GM12878 (cell line): ENCODE results near the gene GTF2F2. TPM values are rescaled to one million over a fixed set of nuclear protein-coding genes. Genes with fewer than 3 reads are reported as not detected.

Source experiments
- ATAC-seq: fragments of 200-7000 bp; cut with Tn5 transposase; 3 replicates; pipeline ENCODE4 v1.9.1; 2020; ENCODE audit warnings: mild to moderate bottlenecking, moderate library complexity
- BruUV-seq: library from RNA; stranded (reverse); fragments of 400-500 nt; replicated peaks from 2 replicates; lab custom pipeline; 2021; lab: Mats Ljungman, UMichigan
- CTCF ChIA-PET: fragments of 300-600 bp; sonication (Branson Sonifier 250); formaldehyde crosslinking; extraction: SDS; loops from one replicate; lab custom pipeline; 2021; ENCODE audit warnings: inconsistent platforms; lab: Yijun Ruan, JAX
- POLR2A ChIA-PET: fragments of 350-600 bp; formaldehyde crosslinking; extraction: SDS; loops from one replicate; lab custom pipeline; 2021; ENCODE audit warnings: inconsistent platforms; lab: Charles Lee
- RAD21 ChIA-PET: fragments of 300-600 bp; sonication (Branson Sonifier 250); formaldehyde crosslinking; loops from one replicate; lab custom pipeline; 2023; ENCODE audit warnings: antibody characterized with exemption; ENCODE audit not compliant: unreplicated experiment; lab: Charles Lee
- SMC1A ChIA-PET: fragments of 300-600 bp; sonication (Branson Sonifier 250); formaldehyde crosslinking; loops from one replicate; lab custom pipeline; 2023; ENCODE audit not compliant: unreplicated experiment, uncharacterized antibody; lab: Charles Lee
- DNase-seq: peaks from one replicate; pipeline ENCODE4 v3.0.0-alpha.2; 2011; ENCODE audit warnings: low read depth, low spot score
- FAIRE-seq: peaks from 3 replicates; lab custom pipeline; 2011; peaks lifted over from hg19 to GRCh38; lab: Jason Lieb, UNC
- H2AFZ ChIP-seq: 2 replicates; pipeline ENCODE4 v1.6.0; 2011; ENCODE audit warnings: low read depth, low read length, control low read depth; ENCODE audit not compliant: control insufficient read depth
- H3K27ac ChIP-seq: 2 replicates; pipeline ENCODE4 v1.5.1; 2011; ENCODE audit warnings: control low read depth; ENCODE audit not compliant: control insufficient read depth, insufficient read depth
- H3K27me3 ChIP-seq, 2 experiments: replicated peaks in 1 of 2; 2 replicates each; pipeline versions ENCODE4 v1.6.0 to v1.6.1; 2011; ENCODE audit warnings: low read length in 1 of 2; ENCODE audit not compliant: control insufficient read depth in 2 of 2, insufficient read depth in 2 of 2
- H3K36me3 ChIP-seq, 2 experiments: 2 replicates each; pipeline ENCODE4 v1.5.1; 2011; ENCODE audit warnings: low read length in 1 of 2; ENCODE audit not compliant: control insufficient read depth in 2 of 2, insufficient read depth in 2 of 2
- H3K4me1 ChIP-seq: 2 replicates; pipeline ENCODE4 v1.6.1; 2011; ENCODE audit warnings: mild to moderate bottlenecking, low read length, moderate library complexity, mixed read lengths; ENCODE audit not compliant: control insufficient read depth, insufficient read depth
- H3K4me2 ChIP-seq: 2 replicates; pipeline ENCODE4 v1.6.0; 2011; ENCODE audit warnings: control low read depth; ENCODE audit not compliant: control insufficient read depth, insufficient read depth
- H3K4me3 ChIP-seq: fragments of 200-600 bp; sonication (generic); 2 replicates; pipeline ENCODE4 v1.5.1; 2016
- H3K79me2 ChIP-seq: 2 replicates; pipeline ENCODE4 v1.6.0; 2011; ENCODE audit warnings: low read length; ENCODE audit not compliant: control insufficient read depth, insufficient read depth
- H3K9ac ChIP-seq: 2 replicates; pipeline ENCODE4 v1.8.0; 2011; ENCODE audit warnings: low read length, control low read depth, mixed read lengths; ENCODE audit not compliant: control insufficient read depth, insufficient read depth
- H3K9me3 ChIP-seq: replicated peaks from 3 replicates; pipeline ENCODE4 v1.5.1; 2011; ENCODE audit warnings: mild to moderate bottlenecking, low read length; ENCODE audit not compliant: control insufficient read depth, insufficient read depth
- H4K20me1 ChIP-seq: 2 replicates; pipeline ENCODE4 v1.6.0; 2011; ENCODE audit not compliant: control insufficient read depth, insufficient read depth
- ATF3 ChIP-seq: IDR thresholded peaks from 2 replicates; pipeline ENCODE4 v1.6.1; 2011; ENCODE audit warnings: low read depth, mild to moderate bottlenecking, low read length, moderate library complexity, borderline replicate concordance; ENCODE audit errors: extremely low read depth
- CEBPB ChIP-seq, 2 experiments: fragments of 150-350 bp in 1 of 2; IDR thresholded peaks; 2 replicates each; pipeline ENCODE4 v1.6.1; 2012 to 2014; ENCODE audit warnings: low read depth in 2 of 2, low read length in 2 of 2, borderline replicate concordance in 1 of 2, inconsistent platforms in 1 of 2
- E2F8 ChIP-seq: fragments of 450-650 bp; IDR thresholded peaks from 2 replicates; pipeline ENCODE4 v1.6.1; 2018; ENCODE audit warnings: mild to moderate bottlenecking, low read depth, moderate library complexity; ENCODE audit not compliant: partially characterized antibody
- FOS ChIP-seq: IDR thresholded peaks from 3 replicates; pipeline ENCODE4 v1.6.1; 2011; ENCODE audit warnings: borderline replicate concordance; ENCODE audit not compliant: insufficient read length; ENCODE audit errors: extremely low read depth
- IKZF1 ChIP-seq: fragments of 450-650 bp; conservative IDR thresholded peaks from 2 replicates; pipeline ENCODE4 v1.6.1; 2017; ENCODE audit warnings: antibody characterized with exemption, mild to moderate bottlenecking
- MEF2A ChIP-seq: IDR thresholded peaks from 2 replicates; pipeline ENCODE4 v1.6.1; 2011; ENCODE audit warnings: low read depth, mild to moderate bottlenecking, low read length, moderate library complexity; ENCODE audit not compliant: insufficient read depth
- MEF2B ChIP-seq: fragments of 450-650 bp; IDR thresholded peaks from 2 replicates; pipeline ENCODE4 v1.6.1; 2018; ENCODE audit warnings: mild to moderate bottlenecking, moderate library complexity; ENCODE audit not compliant: partially characterized antibody, poor library complexity, severe bottlenecking
- MYC ChIP-seq: IDR thresholded peaks from 2 replicates; pipeline ENCODE4 v1.6.1; 2011; ENCODE audit warnings: mild to moderate bottlenecking, low read length, moderate library complexity, inconsistent platforms; ENCODE audit not compliant: insufficient read depth, insufficient replicate concordance, insufficient read length, severe bottlenecking
- PKNOX1 ChIP-seq: fragments of 450-650 bp; IDR thresholded peaks from 2 replicates; pipeline ENCODE4 v1.6.1; 2016; ENCODE audit warnings: mild to moderate bottlenecking
- SMAD5 ChIP-seq: IDR thresholded peaks from 2 replicates; pipeline ENCODE4 v1.6.1; 2016; ENCODE audit warnings: antibody characterized with exemption, low read depth
- SMARCA5 ChIP-seq: fragments of 450-650 bp; IDR thresholded peaks from 2 replicates; pipeline ENCODE4 v1.6.1; 2017; ENCODE audit warnings: mild to moderate bottlenecking
- YBX1 ChIP-seq: fragments of 450-650 bp; IDR thresholded peaks from 2 replicates; pipeline ENCODE4 v1.6.1; 2016; ENCODE audit warnings: antibody characterized with exemption
- ZBTB40 ChIP-seq: fragments of 450-650 bp; IDR thresholded peaks from 2 replicates; pipeline ENCODE4 v1.6.1; 2016; ENCODE audit warnings: mild to moderate bottlenecking, moderate library complexity, borderline replicate concordance
- ZNF24 ChIP-seq: fragments of 450-650 bp; IDR thresholded peaks from 2 replicates; pipeline ENCODE4 v1.6.1; 2017; ENCODE audit warnings: antibody characterized with exemption, mild to moderate bottlenecking
- WGBS: methylation state at CpG from one replicate; pipeline ENCODE4 v1.1.6; 2016; ENCODE audit warnings: low lambda C conversion rate; ENCODE audit not compliant: insufficient replicate concordance, insufficient coverage; ENCODE audit errors: missing lambda C conversion rate; 5-methylcytosine and 5-hydroxymethylcytosine counted together
- in situ Hi-C: fragments of 300-500 bp; cut with MboI; formaldehyde crosslinking; loops from 9 replicates; pipeline ENCODE4 v1.14.3; 2018; ENCODE audit warnings: mixed read lengths
- intact Hi-C: fragments of 100-400 bp; cut with micrococcal nuclease; formaldehyde crosslinking; loops from one replicate; pipeline ENCODE4 v1.14.2; 2022; ENCODE audit not compliant: unreplicated experiment
- polyA plus RNA-seq, 11 experiments: library from polyadenylated mRNA; depleted of rRNA in 4 of 11; unstranded in 6 of 11; stranded (reverse) in 5 of 11; fragments of >200 nt; fragmentation: Nextera tagmentation in 4 of 11; fragmentation: Illumina TruSeq in 1 of 11; extraction: Ambion mirVana in 4 of 11; extraction: Trizol in 1 of 11; gene quantifications; 1 replicate in 1 of 11; 2 replicates in 10 of 11; pipeline versions ENCODE4 v1.2.1 to v1.2.3, GENCODE V29; 2011 to 2016; ENCODE audit warnings: inconsistent platforms in 2 of 11, missing spikeins in 2 of 11, low read depth in 1 of 11
- total RNA-seq, 4 experiments: library from RNA; depleted of rRNA in 3 of 4; stranded (reverse); fragments of >200 nt in 3 of 4; fragmentation: Illumina TruSeq in 1 of 4; extraction: Trizol in 1 of 4; gene quantifications; 2 replicates each; pipeline versions ENCODE4 v1.2.1 to v1.2.3, GENCODE V29; 2013 to 2021

The GTF2F2 gene
- total and polyA plus RNA-seq, 10 of the 15 experiments (the other 5 are each of a cell fraction or from before 2014, with no cell fraction given) = 14.5 to 30.8 (median 22.6) TPM

- no peaks in the 10 kb centered on the region for H3K4me1 ChIP-seq
- 97% methylated on average over 4 of the region's 4 CpGs for WGBS
- no peak overlapping the region for H3K27ac ChIP-seq
- ATAC-seq (no peak), DNase-seq (no peak), FAIRE-seq (no peak)
- H2AFZ ChIP-seq = no peak overlapping the region
- in situ Hi-C loops = no loop called here
- ChIA-PET POLR2A (interaction anchor here (0.5 to 0.7 kb wide), 2 partner anchors 37 to 387 kb away, joined by 3 to 6 read pairs; no protein-coding TSS in a partner anchor), RAD21 (no interaction called here), CTCF (interaction anchor here (1.1 to 2.1 kb wide), 3 partner anchors 24 to 191 kb away, joined by 3 to 8 read pairs (median 4); no protein-coding TSS in a partner anchor), SMC1A (interaction anchor here (0.5 to 1.5 kb wide), 8 partner anchors 10 to 251 kb away, joined by 3 to 4 read pairs (median 4); no protein-coding TSS in a partner anchor)
- no peaks in the 10 kb centered on the region for H3K27me3 ChIP-seq
- no peak overlapping the region for H3K4me2 ChIP-seq
- H3K36me3 ChIP-seq = no peaks in the 10 kb centered on the region
- no TSS peak for BruUV-seq
- H3K79me2 ChIP-seq = no peaks in the 10 kb centered on the region
- no peak overlapping the region for H3K9ac ChIP-seq
- no peaks in the 10 kb centered on the region for H4K20me1 ChIP-seq
- intact Hi-C loops = no loop called here
- H3K9me3 ChIP-seq = no peaks in the 10 kb centered on the region
- no peak overlapping the region for H3K4me3 ChIP-seq
- TF ChIP-seq MYC (no peak), ZNF24 (no peak), ZBTB40 (no peak), MEF2A (no peak), IKZF1 (no peak), PKNOX1 (no peak), YBX1 (no peak), FOS (no peak), SMARCA5 (no peak), E2F8 (no peak), MEF2B (no peak), ATF3 (no peak), SMAD5 (no peak), CEBPB (IDR thresholded peaks at IDR 0.05; ENCODE audit: borderline replicate concordance in 1 of 2, low read depth in 2 of 2, low read length in 2 of 2) (no peak)
Observed at GRCh38 chr13:45238945-45239795, 118.9 kb downstream of the GTF2F2 start.
